KOPT-K1 (cell line): ENCODE measurements around the gene CAMLG.
"Not testable (repeated sequence)": the region's sequence is repeated elsewhere in the genome, so short reads cannot be mapped to it uniquely, and the experiment has no call there.

Experiments
- H3K27ac ChIP-seq: fragments of 200-600 bp; sonication (generic); 2 replicates; pipeline ENCODE4 v1.5.1; 2016; ENCODE audit warnings: antibody characterized with exemption, mild to moderate bottlenecking, low read depth, low read length; ENCODE audit not compliant: poor library complexity, severe bottlenecking
- H3K36me3 ChIP-seq: fragments of 200-600 bp; sonication (generic); 2 replicates; pipeline ENCODE4 v1.5.1; 2017; ENCODE audit warnings: antibody characterized with exemption, mild to moderate bottlenecking, low read length, moderate library complexity; ENCODE audit not compliant: insufficient read depth
- H3K9me3 ChIP-seq: fragments of 200-600 bp; sonication (generic); 2 replicates; pipeline ENCODE4 v1.5.1; 2017; ENCODE audit warnings: antibody characterized with exemption, low read length, mild to moderate bottlenecking; ENCODE audit not compliant: insufficient read depth, poor library complexity, severe bottlenecking

CAMLG gene

DNA sequence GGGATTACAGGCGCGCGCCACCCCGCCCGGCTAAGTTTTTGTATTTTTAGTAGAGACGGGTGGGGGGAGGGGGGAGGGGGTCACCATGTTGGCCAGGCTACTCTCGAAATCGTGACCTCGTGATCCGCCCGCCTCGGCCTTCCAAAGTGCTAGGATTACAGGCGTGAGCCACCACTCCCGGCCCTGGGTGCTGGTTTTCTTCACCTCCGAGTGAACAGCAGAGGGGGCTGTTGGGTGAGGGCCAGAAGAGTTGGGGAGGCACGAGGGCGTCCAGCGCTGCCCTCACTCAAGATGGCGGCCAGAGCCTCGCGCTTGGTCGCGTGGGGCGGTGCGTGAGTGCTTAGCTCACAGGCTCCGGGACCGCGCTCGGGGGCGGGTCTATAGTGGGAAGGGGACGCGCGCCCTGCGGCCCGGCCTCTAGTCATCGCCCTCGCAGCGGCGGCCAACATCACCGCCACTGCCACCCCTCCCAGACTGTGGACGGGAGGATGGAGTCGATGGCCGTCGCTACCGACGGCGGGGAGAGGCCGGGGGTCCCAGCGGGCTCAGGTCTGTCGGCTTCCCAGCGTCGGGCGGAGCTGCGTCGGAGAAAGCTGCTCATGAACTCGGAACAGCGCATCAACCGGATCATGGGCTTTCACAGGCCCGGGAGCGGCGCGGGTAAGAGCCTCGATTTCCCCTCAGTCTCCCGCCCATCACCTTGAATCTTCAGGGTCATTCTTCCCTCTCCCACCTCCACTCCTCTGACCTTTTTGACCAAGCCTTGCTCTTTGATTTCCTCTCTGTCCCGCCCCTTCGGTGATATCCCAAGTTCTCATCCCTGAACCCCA is at the start of gene CAMLG:
Gene CAMLG, plus strand, starts transcription at position 416 of the 830 bp plus-strand sequence. Its CDS starts 73 bp downstream, at position 489.
- Histone ChIP-seq H3K27ac (peak within 1 kb of the TSS; percentile 60), H3K9me3 (no peaks in the 10 kb centered on the region), H3K36me3 (peaks cover 29% of the 10 kb centered on the region)

DNA sequence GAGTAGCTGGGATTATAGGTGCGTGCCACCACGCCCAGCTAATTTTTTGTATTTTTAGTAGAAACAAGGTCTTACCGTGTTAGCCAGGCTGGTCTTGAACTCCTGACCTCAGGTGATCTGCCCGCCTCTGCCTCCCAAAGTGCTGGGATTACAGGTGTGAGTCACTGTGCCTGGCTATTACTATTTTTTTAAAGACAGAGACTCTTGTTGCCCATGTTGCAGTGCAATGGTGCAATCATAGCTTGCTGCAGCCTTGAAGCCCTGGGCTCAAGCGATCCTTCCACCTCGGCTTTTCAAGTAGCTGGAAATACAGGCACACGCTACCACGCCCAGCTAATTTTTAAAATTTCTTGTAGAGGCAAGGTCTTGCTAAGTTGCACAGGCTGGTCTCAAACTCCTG is 48.2 kb upstream of the CAMLG start:
- H3K36me3 ChIP-seq = peaks cover 89% of the 10 kb centered on the region
- not testable (repeated sequence) for H3K27ac ChIP-seq, H3K9me3 ChIP-seq

DNA sequence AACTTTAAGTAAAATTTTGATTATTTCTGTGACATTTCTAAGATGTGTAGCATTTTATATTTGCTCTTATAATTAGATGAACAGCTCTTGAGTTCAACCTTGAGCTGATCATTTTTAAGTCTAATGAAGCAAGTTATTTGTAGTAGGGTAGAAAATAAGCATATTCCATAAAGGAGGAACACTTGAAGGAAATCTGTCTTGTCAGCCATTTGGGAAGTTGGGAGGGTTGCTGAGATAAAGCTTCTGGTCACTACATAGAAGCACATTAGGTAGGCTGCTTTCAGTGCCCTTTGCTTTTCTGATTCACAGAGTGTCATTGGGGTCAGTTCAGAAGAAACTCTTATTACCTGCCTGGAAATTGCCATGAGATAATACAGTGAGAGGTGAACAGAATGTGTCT is 45.6 kb upstream of the CAMLG start:
- H3K9me3 ChIP-seq = no peaks in the 10 kb centered on the region
- H3K36me3 ChIP-seq = peaks cover 81% of the 10 kb centered on the region
- H3K27ac ChIP-seq = no peak overlapping the region

DNA sequence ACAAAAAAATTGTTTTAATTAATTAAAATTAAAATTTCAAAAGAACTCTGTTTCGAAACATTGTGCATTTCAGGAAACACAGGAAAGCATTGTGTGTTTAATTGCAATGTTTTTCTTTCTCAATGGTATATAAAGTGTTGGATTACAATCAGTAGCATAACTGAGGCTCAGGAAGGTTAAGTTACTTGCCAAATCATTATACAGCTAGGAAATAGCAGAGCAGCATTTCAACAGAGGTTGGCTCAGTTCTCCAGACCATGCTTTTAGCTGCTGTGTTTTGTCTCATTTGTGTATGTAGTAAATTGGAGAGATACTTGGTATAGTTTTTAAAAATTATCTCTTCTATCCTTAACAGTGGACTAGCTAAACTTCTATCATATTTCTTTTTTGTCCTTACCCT is 30.0 kb upstream of the CAMLG start:
- Histone ChIP-seq H3K27ac (no peak overlapping the region), H3K36me3 (peaks cover 83% of the 10 kb centered on the region)

DNA sequence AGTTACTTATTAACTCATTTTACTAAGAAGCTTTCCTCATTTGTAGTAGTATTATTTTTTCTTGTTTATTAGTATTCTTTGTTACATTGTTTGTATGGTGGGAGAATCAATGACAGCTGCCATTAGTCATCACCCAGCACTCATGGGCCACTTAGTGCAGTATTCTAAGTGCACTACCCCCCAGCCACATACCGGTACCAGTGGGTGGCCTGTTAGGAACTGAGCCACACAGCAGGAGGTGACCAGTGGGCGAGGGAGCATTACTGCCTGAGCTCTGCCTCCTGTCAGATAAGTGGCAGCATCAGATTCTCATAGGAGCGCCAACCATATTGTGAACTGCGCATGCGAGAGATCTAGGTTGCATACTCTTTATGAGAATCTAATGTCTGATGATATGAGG is 24.2 kb upstream of the CAMLG start:
- peaks cover 81% of the 10 kb centered on the region for H3K36me3 ChIP-seq

More for the DNA sequence above, 30.0 kb upstream of the CAMLG start:
- H3K9me3 ChIP-seq = no peaks in the 10 kb centered on the region

DNA sequence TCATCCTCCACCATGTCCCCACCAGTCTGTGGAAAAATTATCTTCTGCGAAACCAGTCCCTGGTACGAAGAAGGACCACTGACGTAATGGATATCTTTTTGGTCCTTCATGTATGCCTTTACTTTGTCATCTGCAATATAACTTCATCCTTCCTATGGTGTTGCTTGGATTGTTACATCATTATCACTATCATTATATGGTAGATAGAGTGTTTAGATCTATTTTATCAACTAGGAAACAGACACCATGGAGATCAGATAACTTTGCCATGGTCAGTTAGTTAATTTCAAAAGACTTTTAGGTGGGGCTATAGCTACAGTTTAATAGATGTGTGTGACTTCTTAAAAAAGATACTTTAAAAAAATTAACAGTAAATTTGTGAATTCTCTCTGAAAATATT is 23.8 kb upstream of the CAMLG start:
- Histone ChIP-seq H3K9me3 (no peaks in the 10 kb centered on the region), H3K36me3 (peaks cover 81% of the 10 kb centered on the region), H3K27ac (no peak overlapping the region)

More for the DNA sequence above, 24.2 kb upstream of the CAMLG start:
- H3K9me3 ChIP-seq = no peaks in the 10 kb centered on the region
- H3K27ac ChIP-seq = no peak overlapping the region

DNA sequence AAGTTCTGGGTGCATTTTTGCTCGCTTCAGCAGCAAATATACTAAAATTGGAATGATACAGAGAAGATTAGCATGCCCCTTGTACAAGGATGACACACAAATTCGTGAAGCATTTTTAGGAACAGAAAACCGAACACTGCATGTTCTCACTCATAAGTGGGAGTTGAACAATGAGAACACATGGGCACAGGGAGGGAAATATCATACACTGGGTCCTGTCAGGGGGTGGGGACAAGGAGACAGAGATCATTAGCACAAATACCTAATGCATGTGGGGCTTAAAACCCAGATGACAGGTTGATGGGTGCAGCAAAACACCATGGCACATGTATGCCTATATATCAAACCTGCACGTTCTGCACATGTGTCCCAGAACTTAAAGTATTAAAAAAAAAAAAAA is 22.9 kb upstream of the CAMLG start:
- peaks cover 81% of the 10 kb centered on the region for H3K36me3 ChIP-seq
- H3K9me3 ChIP-seq, H3K27ac ChIP-seq: not testable (repeated sequence)

DNA sequence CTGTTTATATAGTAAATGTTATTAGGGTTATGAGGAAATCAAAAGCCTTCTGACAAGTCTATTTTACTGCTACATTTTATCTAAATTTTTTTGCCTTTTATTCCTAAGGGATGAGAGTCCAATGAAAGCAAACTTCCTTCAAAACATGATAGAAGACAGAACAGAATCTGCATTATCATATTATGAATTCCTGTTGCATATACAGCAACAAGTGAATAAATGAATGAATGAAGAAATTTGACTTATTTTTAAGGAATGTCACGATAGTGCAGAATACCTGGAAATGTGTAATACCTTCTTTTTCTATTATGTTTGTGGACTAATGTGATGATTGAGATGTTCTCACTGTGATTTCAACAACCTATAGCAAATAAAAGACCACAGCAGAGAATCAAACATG is 13.5 kb upstream of the CAMLG start:
- Histone ChIP-seq H3K36me3 (peaks cover 56% of the 10 kb centered on the region), H3K27ac (no peak overlapping the region), H3K9me3 (no peaks in the 10 kb centered on the region)

DNA sequence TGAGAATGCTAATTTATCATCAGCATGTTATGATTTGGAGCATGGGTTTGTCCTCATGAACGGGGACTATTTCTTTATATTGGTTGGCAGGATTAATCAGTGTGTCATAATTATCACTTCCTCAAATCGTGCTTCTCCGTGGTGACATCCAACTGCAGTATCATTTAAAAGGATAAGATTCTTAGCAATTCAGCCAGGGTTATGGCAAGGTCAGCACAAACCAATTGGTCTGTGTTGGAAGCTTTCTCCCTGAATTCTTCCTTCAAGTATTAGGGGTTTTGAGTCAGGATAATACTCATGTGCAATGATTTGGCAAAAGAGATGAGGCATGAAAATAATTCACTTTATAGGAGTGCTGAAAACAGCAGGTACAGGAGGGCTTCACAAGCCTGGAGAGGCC is 5.5 kb upstream of the CAMLG start:
- no peaks in the 10 kb centered on the region for H3K36me3 ChIP-seq
- no peak overlapping the region for H3K27ac ChIP-seq
- no peaks in the 10 kb centered on the region for H3K9me3 ChIP-seq

DNA sequence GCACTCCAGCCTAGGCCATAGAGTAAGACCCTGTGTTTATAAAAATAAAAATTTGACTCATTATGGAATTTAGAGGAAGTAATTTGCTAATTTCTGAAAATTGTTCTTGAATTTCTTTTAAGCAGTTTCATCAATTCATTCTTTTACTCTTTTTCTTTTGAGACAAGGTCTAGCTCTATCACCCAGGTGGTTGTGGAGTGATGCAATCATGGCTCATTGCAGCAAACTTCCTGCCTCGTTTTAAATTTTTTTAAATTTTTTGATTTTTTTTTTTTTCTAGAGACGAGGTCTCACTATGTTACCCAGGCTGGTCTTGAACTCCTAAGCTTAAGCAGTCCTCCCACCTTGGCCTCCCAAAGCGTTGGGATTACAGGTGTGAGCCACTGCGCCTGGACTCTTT is 3.1 kb upstream of the CAMLG start:
- H3K36me3 ChIP-seq = peaks cover under 1% of the 10 kb centered on the region; the same call in 1 of the 2 replicates
- no peak overlapping the region for H3K27ac ChIP-seq
- no peaks in the 10 kb centered on the region for H3K9me3 ChIP-seq

DNA sequence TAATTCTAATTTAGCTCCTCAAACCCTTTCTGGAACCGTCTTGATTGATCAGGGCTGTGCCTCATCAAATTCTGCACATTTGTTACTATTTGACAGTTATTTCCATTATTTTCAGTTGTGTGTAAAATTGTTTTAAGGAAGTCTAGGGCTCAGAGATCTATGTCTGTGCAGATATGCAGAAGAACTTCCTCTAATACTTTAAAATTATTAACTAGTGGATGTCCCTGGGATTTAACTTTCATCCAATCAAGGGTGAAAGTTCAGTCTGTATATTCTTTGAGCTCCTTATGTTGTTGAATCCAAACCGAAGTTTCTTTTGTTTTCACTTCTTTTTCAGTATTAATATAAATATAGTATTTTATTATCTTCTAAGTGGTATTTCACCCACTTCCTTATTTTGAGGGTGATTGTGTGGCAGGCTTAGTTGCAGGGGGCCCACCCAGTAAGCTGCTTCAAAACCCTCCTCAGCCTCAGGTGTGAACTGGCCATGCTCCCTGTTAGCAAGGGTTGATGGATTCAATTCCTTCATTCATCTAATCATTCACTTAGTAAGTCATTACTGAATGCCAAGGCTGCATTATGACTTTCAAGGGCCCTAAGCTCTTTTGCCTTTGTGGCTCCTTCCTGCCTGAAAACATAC is 2.1 kb upstream of the CAMLG start:
- Histone ChIP-seq H3K27ac (no peak overlapping the region), H3K36me3 (peaks cover 11% of the 10 kb centered on the region), H3K9me3 (no peaks in the 10 kb centered on the region)

DNA sequence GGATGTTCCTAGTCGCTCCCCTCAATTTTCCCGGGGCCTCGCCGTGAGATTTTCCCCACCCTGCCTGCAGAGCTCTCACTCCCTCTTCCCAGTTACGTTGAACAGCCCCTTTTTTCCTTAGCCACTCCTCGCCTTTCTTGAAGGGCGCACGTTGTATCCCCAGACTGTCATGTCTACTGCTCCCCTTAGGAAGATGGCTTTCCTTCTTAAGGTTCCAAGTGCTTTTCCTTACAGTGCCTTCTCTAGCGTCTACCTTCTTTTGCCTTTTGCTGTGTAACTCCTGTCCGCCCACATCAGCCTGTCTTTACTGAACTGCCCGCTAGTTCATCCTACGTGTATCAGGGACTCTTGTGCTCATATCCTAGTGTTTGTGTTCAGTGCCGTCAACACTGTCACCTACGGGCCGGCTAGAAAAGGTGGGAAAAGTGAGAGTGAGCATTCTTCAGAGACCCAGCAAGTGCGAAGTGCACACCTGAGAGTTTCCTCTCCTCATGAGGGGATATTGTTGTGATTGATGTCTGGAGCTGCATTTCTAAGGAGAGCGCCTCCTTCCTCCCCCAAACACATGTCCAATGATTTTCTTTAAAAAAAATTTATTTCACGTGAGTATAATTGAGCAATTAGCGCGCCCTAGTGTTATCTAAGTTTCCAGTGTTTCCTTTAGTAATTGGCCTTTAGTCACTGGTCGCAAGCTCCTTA is 764 bp downstream of the CAMLG start:
- Histone ChIP-seq H3K27ac (peak overlapping the region; percentile 60), H3K9me3 (no peaks in the 10 kb centered on the region), H3K36me3 (peaks cover 37% of the 10 kb centered on the region)

DNA sequence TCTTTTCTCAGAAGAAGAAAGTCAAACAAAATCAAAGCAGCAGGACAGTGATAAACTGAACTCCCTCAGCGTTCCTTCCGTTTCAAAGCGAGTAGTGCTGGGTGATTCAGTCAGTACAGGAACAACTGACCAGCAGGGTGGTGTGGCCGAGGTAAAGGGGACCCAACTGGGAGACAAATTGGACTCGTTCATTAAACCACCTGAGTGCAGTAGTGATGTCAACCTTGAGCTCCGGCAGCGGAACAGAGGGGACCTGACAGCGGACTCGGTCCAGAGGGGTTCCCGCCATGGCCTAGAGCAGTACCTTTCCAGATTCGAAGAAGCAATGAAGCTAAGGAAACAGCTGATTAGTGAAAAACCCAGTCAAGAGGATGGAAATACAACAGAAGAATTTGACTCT is 2.7 kb downstream of the CAMLG start:
- Histone ChIP-seq H3K36me3 (peaks cover 45% of the 10 kb centered on the region), H3K27ac (no peak overlapping the region), H3K9me3 (no peaks in the 10 kb centered on the region)

DNA sequence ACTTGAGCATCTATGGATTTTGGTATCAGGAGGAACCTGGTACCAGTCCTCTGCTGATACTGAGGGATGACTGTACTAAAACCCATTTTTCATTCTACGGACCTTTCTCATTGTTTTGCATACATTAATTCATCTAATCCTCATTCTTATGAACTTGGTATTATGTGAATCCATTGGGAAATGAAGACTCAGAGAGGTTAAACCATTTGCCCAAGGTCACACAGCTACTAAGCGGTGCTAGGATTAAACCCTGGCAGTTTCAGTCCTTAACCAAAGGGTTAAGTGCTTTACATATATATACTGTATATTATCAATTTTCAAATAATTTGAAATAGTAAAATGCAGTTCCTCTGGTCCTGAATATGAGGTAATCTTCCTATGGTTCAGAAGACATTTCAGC is 3.8 kb downstream of the CAMLG start:
- H3K36me3 ChIP-seq = peaks cover 45% of the 10 kb centered on the region

DNA sequence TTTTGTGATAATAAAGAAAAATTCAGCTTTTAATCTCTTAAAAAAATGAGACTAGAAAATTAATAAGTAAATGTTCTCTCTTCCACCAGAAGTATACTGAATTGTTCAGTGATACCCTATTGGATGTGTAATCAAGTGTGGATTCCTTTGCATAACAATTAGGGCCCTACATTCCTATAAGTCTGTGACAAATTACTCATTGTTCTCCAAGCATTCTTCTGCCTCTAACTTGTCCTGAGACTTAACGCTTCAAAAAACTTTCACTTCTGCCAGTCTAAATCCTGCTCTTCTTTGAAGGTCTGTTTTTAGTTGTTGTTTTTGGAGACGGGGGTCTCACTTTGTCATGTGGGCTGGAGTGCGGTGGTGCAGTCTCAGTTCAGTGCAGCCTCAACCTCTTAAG is 11.1 kb downstream of the CAMLG start:
- Histone ChIP-seq H3K36me3 (peaks cover 37% of the 10 kb centered on the region), H3K9me3 (no peaks in the 10 kb centered on the region), H3K27ac (no peak overlapping the region)

More for the DNA sequence above, 3.8 kb downstream of the CAMLG start:
- no peaks in the 10 kb centered on the region for H3K9me3 ChIP-seq
- no peak overlapping the region for H3K27ac ChIP-seq
